ENCODE measurements around the gene TBKBP1. TPM values are rescaled to one million over a fixed set of nuclear protein-coding genes. Genes with fewer than 3 reads are reported as not detected.

TBKBP1 gene
- total RNA-seq, 1 experiment from 2014 or later, result 9.0 TPM

DNA sequence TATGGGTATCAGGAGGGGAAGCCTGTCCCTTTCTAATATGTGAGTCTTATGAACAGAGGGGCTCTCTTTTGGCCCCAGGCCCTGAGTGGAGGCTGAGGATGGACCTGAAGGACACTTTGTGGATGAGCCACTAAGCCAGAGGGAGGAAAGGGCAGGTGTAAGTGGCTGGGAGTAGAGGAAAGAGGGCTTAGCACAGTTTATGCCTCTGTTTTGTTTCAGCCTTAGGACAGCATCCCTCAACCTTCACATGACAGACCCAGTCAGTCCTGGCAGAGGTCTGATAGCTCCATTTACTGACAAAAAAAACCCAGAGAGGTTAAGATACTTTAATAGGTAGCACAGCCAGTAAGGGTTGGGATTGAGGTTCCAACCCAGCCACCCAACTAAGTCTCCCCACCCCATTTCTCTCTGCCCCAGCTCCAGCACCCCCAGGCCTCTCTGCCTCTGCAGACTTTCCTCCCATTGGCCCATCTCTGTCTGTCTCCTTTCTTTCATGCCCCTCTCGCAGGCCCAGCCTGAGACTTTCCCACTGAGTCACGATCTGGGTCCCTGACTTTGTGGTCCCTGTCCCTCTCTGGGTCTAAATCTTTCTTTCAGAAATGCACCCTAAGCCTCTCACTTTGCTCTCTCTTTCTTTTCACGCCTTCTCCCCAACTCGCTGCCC lies 34.4 kb downstream of the TBKBP1 start:
- Histone ChIP-seq H2AFZ (ENCODE audit: low read length) (no peak overlapping the region), H4K20me1 (ENCODE audit: low read length) (no peaks in the 10 kb centered on the region), H3K9ac (ENCODE audit: low read length) (no peak overlapping the region), H3F3A (ENCODE audit: low read length, unreplicated experiment) (no peaks in the 10 kb centered on the region), H3K9me2 (replicated peaks; ENCODE audit: low read length) (no peaks in the 10 kb centered on the region), H3K4me1 (ENCODE audit: insufficient read depth, low read length) (no peaks in the 10 kb centered on the region), H3K27me3 (ENCODE audit: low read length) (no peaks in the 10 kb centered on the region), H3K9me3 (ENCODE audit: low read length) (no peaks in the 10 kb centered on the region), H3K4me2 (ENCODE audit: low read length) (no peak overlapping the region), H3K79me2 (ENCODE audit: low read length) (no peaks in the 10 kb centered on the region), H3K4me3 (ENCODE audit: low read length) (no peak overlapping the region), H3K27ac (ENCODE audit: low read length) (no peak overlapping the region), H3K36me3 (ENCODE audit: low read depth, low read length) (no peaks in the 10 kb centered on the region)
- BruUV-seq (replicated peaks), result no TSS peak
- ATAC-seq (no peak), DNase-seq (no peak)
- intact Hi-C loops (cut with micrococcal nuclease), result no loop called here
- TF ChIP-seq, protein P1, sequence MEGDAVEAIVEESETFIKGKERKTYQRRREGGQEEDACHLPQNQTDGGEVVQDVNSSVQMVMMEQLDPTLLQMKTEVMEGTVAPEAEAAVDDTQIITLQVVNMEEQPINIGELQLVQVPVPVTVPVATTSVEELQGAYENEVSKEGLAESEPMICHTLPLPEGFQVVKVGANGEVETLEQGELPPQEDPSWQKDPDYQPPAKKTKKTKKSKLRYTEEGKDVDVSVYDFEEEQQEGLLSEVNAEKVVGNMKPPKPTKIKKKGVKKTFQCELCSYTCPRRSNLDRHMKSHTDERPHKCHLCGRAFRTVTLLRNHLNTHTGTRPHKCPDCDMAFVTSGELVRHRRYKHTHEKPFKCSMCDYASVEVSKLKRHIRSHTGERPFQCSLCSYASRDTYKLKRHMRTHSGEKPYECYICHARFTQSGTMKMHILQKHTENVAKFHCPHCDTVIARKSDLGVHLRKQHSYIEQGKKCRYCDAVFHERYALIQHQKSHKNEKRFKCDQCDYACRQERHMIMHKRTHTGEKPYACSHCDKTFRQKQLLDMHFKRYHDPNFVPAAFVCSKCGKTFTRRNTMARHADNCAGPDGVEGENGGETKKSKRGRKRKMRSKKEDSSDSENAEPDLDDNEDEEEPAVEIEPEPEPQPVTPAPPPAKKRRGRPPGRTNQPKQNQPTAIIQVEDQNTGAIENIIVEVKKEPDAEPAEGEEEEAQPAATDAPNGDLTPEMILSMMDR (conservative IDR thresholded peaks at IDR 0.05; ENCODE audit: low read depth, low read length), result no peak
- TF ChIP-seq EZH2phosphoT487 (IDR thresholded peaks at IDR 0.05; ENCODE audit: borderline replicate concordance, low read length), result no peak
- ChIA-PET CTCF (no interaction called here), POLR2A (ENCODE audit: unreplicated experiment) (no interaction called here)

DNA sequence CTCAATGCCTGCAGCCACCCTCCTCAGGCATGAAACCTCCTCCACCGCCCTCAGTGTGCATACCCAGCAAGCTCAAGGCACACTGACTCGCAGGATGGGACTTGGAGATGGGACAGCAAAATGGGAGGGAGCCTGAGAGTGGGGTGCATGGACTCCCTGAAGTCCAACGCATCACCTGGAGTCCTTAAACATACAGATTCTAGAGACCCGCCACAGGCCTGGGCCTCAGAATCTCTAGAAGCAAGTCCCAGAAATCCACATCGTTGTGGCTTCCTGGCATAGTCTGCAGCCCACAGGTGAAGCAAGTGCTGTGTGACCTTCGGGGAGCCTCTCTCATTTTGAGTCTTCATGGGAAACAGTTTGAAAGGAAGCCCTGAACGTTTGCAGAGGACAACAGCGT lies 35.5 kb downstream of the TBKBP1 start:
- Histone ChIP-seq H3K9me2 (replicated peaks; ENCODE audit: low read length) (no peaks in the 10 kb centered on the region), H3K27ac (ENCODE audit: low read length) (no peak overlapping the region), H3K4me1 (ENCODE audit: insufficient read depth, low read length) (no peaks in the 10 kb centered on the region), H4K20me1 (ENCODE audit: low read length) (no peaks in the 10 kb centered on the region), H3K9ac (ENCODE audit: low read length) (no peak overlapping the region), H3K79me2 (ENCODE audit: low read length) (no peaks in the 10 kb centered on the region), H3K9me3 (ENCODE audit: low read length) (no peaks in the 10 kb centered on the region), H3F3A (ENCODE audit: low read length, unreplicated experiment) (no peaks in the 10 kb centered on the region), H3K4me3 (ENCODE audit: low read length) (no peak overlapping the region), H3K36me3 (ENCODE audit: low read depth, low read length) (no peaks in the 10 kb centered on the region), H2AFZ (ENCODE audit: low read length) (no peak overlapping the region), H3K4me2 (ENCODE audit: low read length) (no peak overlapping the region), H3K27me3 (ENCODE audit: low read length) (no peaks in the 10 kb centered on the region)
- CTCF ChIA-PET, result no interaction called here
- intact Hi-C loops (cut with micrococcal nuclease), result no loop called here
- DNase-seq, result no peak
- TF ChIP-seq EZH2 (IDR thresholded peaks at IDR 0.05; ENCODE audit: low read length, unreplicated experiment) (no peak), EZH2phosphoT487 (IDR thresholded peaks at IDR 0.05; ENCODE audit: borderline replicate concordance, low read length) (no peak)
- TF ChIP-seq, protein P1 (conservative IDR thresholded peaks at IDR 0.05; ENCODE audit: low read depth, low read length), result no peak
- no peak for ATAC-seq
- no TSS peak for BruUV-seq (replicated peaks)
- POLR2A ChIA-PET (ENCODE audit: unreplicated experiment), result no interaction called here

DNA sequence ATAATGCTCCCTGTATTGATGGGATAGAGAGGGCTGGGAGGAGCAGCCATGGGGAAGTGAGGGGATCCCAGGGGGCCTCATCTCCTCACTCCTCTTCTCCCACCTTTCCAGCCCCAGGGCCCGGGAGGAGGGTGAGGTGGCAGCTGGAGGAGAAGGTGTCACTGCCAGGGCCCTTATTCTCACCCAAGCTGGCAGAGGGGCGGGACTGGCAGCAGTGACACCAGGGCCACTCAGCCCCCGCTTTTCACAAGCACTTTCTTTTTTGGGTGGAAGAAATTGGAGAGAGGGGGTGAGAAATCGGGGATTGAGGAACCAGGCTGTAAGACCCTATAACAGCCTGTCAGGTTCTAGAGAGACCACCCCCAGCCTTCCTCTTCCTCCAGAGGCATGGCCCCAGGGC lies 36.7 kb downstream of the TBKBP1 start:
- Histone ChIP-seq H3K27me3 (ENCODE audit: low read length) (no peaks in the 10 kb centered on the region), H3K4me3 (ENCODE audit: low read length) (no peak overlapping the region), H3K79me2 (ENCODE audit: low read length) (no peaks in the 10 kb centered on the region), H4K20me1 (ENCODE audit: low read length) (no peaks in the 10 kb centered on the region), H3K4me2 (ENCODE audit: low read length) (no peak overlapping the region), H3F3A (ENCODE audit: low read length, unreplicated experiment) (no peaks in the 10 kb centered on the region), H3K9ac (ENCODE audit: low read length) (no peak overlapping the region), H3K4me1 (ENCODE audit: insufficient read depth, low read length) (no peaks in the 10 kb centered on the region), H3K27ac (ENCODE audit: low read length) (no peak overlapping the region), H3K36me3 (ENCODE audit: low read depth, low read length) (no peaks in the 10 kb centered on the region), H3K9me3 (ENCODE audit: low read length) (no peaks in the 10 kb centered on the region), H3K9me2 (replicated peaks; ENCODE audit: low read length) (no peaks in the 10 kb centered on the region), H2AFZ (ENCODE audit: low read length) (no peak overlapping the region)
- BruUV-seq (replicated peaks), result no TSS peak
- ChIA-PET POLR2A (ENCODE audit: unreplicated experiment) (no interaction called here), CTCF (no interaction called here)
- TF ChIP-seq, protein P1 (conservative IDR thresholded peaks at IDR 0.05; ENCODE audit: low read depth, low read length), result no peak
- TF ChIP-seq EZH2 (IDR thresholded peaks at IDR 0.05; ENCODE audit: low read length, unreplicated experiment) (no peak), EZH2phosphoT487 (IDR thresholded peaks at IDR 0.05; ENCODE audit: borderline replicate concordance, low read length) (no peak)
- no peak for DNase-seq
- no peak for ATAC-seq
- intact Hi-C loops (cut with micrococcal nuclease), result no loop called here

Measured in PC-3 (cell line).